B cell (primary cell): ENCODE results near the gene KHNYN. TPM values are rescaled to one million over a fixed set of nuclear protein-coding genes. Genes with fewer than 3 reads are reported as not detected.

Source experiments
- ATAC-seq: fragments of 200-7000 bp; cut with Tn5 transposase; one replicate; pipeline ENCODE4 v1.10.0; 2021; ENCODE audit warnings: low read depth, mild to moderate bottlenecking, moderate number of reproducible peaks, moderate library complexity
- CTCF ChIA-PET: fragments of 350-600 bp; sonication (Branson Sonifier 250); formaldehyde crosslinking; loops from one replicate; lab custom pipeline; 2021; ENCODE audit warnings: antibody characterized with exemption, inconsistent platforms; lab: Charles Lee
- POLR2A ChIA-PET: fragments of 350-600 bp; sonication (Branson Sonifier 250); formaldehyde crosslinking; loops from one replicate; lab custom pipeline; 2021; ENCODE audit warnings: antibody characterized with exemption; lab: Charles Lee
- DNase-seq: peaks from one replicate; pipeline ENCODE4 v3.0.0; 2013
- H2AFZ ChIP-seq: 2 replicates; pipeline ENCODE4 v1.6.1; 2012; ENCODE audit warnings: mild to moderate bottlenecking, low read depth, low read length; ENCODE audit not compliant: insufficient read depth, poor library complexity, severe bottlenecking
- H3K27ac ChIP-seq, 2 donors: 1 replicate in 1 of 2; 2 replicates in 1 of 2; pipeline ENCODE4 v1.5.1; 2012 to 2013; ENCODE audit warnings: low read length in 2 of 2, mild to moderate bottlenecking in 2 of 2, moderate library complexity in 1 of 2
- H3K27me3 ChIP-seq, 4 experiments: fragments of 200-600 bp in 1 of 4; sonication (generic) in 1 of 4; replicated peaks in 1 of 4; 1 replicate in 2 of 4; 2 replicates in 2 of 4; pipeline versions ENCODE4 v1.6.1 to v1.7.0; 2013 to 2016; ENCODE audit warnings: low read length in 3 of 4, mild to moderate bottlenecking in 2 of 4, mixed read lengths in 1 of 4, moderate library complexity in 1 of 4; ENCODE audit not compliant: insufficient read depth in 4 of 4, control insufficient read depth in 3 of 4; ENCODE audit errors: control extremely low read depth in 1 of 4
- H3K36me3 ChIP-seq, 2 experiments: replicated peaks in 1 of 2; 1 replicate in 1 of 2; 2 replicates in 1 of 2; pipeline versions ENCODE4 v1.6.1 to v1.7.1; 2013; ENCODE audit warnings: low read length in 1 of 2; ENCODE audit not compliant: insufficient read depth in 2 of 2, control insufficient read depth in 1 of 2; ENCODE audit errors: control extremely low read depth in 1 of 2, extremely low read depth in 1 of 2
- H3K4me1 ChIP-seq, 2 donors: fragments of 200-600 bp in 1 of 2; sonication (generic) in 1 of 2; 1 replicate in 1 of 2; 2 replicates in 1 of 2; pipeline versions ENCODE4 v1.5.1 to v1.6.1; 2013 to 2017; ENCODE audit warnings: low read length in 2 of 2; ENCODE audit not compliant: control insufficient read depth in 2 of 2, insufficient read depth in 2 of 2
- H3K4me2 ChIP-seq: replicated peaks from 2 replicates; pipeline ENCODE3; 2012; ENCODE audit warnings: mild to moderate bottlenecking, low read depth, low read length; ENCODE audit not compliant: poor library complexity, severe bottlenecking
- H3K4me3 ChIP-seq, 5 experiments: fragments of 200-600 bp in 1 of 5; sonication (generic) in 1 of 5; 1 replicate in 3 of 5; 2 replicates in 2 of 5; pipeline versions ENCODE4 v1.5.1 to v1.7.0; 2011 to 2016; ENCODE audit warnings: low read length in 4 of 5, mild to moderate bottlenecking in 4 of 5, low read depth in 2 of 5, control low read depth in 1 of 5, moderate library complexity in 1 of 5; ENCODE audit not compliant: insufficient read depth in 1 of 5; ENCODE audit errors: control extremely low read depth in 1 of 5, extremely low read depth in 1 of 5
- H3K79me2 ChIP-seq: fragments of 200-600 bp; sonication (generic); one replicate; pipeline ENCODE4 v1.6.0; 2016; ENCODE audit warnings: low read length; ENCODE audit not compliant: control insufficient read depth, insufficient read depth
- H3K9ac ChIP-seq: fragments of 200-600 bp; sonication (generic); 2 replicates; pipeline ENCODE4 v1.6.1; 2017; ENCODE audit warnings: mild to moderate bottlenecking, low read length, moderate library complexity
- H3K9me3 ChIP-seq, 3 donors: one replicate each; pipeline versions ENCODE4 v1.6.1 to v1.7.1; 2013; ENCODE audit warnings: low read length in 2 of 3; ENCODE audit not compliant: control insufficient read depth in 2 of 3, insufficient read depth in 1 of 3; ENCODE audit errors: control extremely low read depth in 1 of 3
- H4K20me1 ChIP-seq: 2 replicates; pipeline ENCODE4 v1.6.0; 2012; ENCODE audit warnings: mild to moderate bottlenecking, low read length; ENCODE audit not compliant: insufficient read depth, control insufficient read depth, poor library complexity, severe bottlenecking
- H3K27ac Mint-ChIP-seq: one replicate; pipeline ENCODE4 v1.8.0; 2021; ENCODE audit warnings: mixed read lengths
- H3K27me3 Mint-ChIP-seq: one replicate; pipeline ENCODE4 v1.8.0; 2021; ENCODE audit warnings: mixed read lengths
- H3K4me1 Mint-ChIP-seq: one replicate; pipeline ENCODE4 v1.8.0; 2021; ENCODE audit warnings: mixed read lengths
- H3K4me3 Mint-ChIP-seq: one replicate; pipeline ENCODE4 v1.8.0; 2021; ENCODE audit warnings: mixed read lengths
- H3K9me3 Mint-ChIP-seq: one replicate; pipeline ENCODE4 v1.8.0; 2022; ENCODE audit warnings: mixed read lengths; ENCODE audit not compliant: insufficient read depth
- EZH2 ChIP-seq: IDR thresholded peaks from 2 replicates; pipeline ENCODE4 v1.6.1; 2012; ENCODE audit warnings: borderline replicate concordance, low read depth, mild to moderate bottlenecking, moderate library complexity, low read length; ENCODE audit not compliant: insufficient read depth, poor library complexity, severe bottlenecking
- WGBS: methylation state at CpG from one replicate; pipeline ENCODE4 v1.1.5; 2013; ENCODE audit warnings: missing lambda C conversion rate; ENCODE audit not compliant: insufficient coverage; 5-methylcytosine and 5-hydroxymethylcytosine counted together
- intact Hi-C: fragments of 100-400 bp; cut with micrococcal nuclease; formaldehyde crosslinking; loops from one replicate; pipeline ENCODE4 v1.10.0; 2022
- polyA plus RNA-seq: library from polyadenylated mRNA; depleted of rRNA; stranded (reverse); fragments of >200 nt; gene quantifications from 2 replicates; pipeline ENCODE4 v1.2.3, GENCODE V29; 2012
- total RNA-seq, 2 donors: library from RNA; stranded (reverse); fragments of 120-200 nt in 1 of 2; gene quantifications; 1 replicate in 1 of 2; 2 replicates in 1 of 2; pipeline versions ENCODE4 v1.2.3 to v1.2.4, GENCODE V29; 2013 to 2022
- TF ChIP-seq, protein P1 (sequence below): fragments of 200-600 bp; IDR thresholded peaks from one replicate; pipeline ENCODE4 v1.8.0; 2022; ENCODE audit warnings: antibody characterized with exemption, mild to moderate bottlenecking

KHNYN gene
- total and polyA plus RNA-seq, 2 donors (not counting 1 experiment from before 2014, with no cell fraction given): 74.4 to 184 TPM

DNA sequence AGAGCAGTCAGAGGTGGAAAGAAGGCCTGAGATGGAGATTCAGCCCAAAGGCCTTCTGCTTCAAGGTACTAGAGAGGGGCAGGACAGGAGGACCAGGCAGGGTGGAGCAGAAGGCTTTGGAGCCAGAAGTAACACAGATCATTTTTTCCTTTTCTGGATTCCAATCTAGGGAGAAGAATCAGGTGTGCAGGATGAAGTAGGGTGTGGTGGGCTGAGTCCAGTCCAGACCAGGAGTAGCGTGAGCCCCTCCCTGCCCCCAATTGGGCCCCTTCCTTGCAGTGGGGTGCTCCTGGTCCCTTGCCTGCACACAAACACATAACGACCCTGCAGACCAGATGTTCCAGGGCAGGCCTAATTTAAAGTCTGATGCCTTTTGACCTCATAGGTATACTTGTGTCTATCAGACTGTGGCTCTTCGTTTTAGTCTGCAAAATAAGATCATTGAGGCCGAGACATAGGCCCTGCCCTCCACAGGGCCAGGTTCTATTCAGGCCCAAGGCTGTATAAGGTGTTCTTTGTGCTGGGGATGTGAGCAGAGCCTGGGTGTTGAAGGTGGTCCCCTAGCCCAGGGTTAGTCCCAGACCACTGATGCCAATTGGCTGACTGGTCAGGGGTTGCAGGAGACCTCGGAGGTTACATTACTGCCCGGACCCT, 32.0 kb upstream of the KHNYN start:
- Histone ChIP-seq H3K36me3 (no peaks in the 10 kb centered on the region), H3K9me3 (no peaks in the 10 kb centered on the region), H3K4me3 (no peak overlapping the region), H3K27ac (no peak overlapping the region), H2AFZ (no peak overlapping the region), H3K9ac (no peak overlapping the region), H3K4me2 (no peak overlapping the region), H4K20me1 (no peaks in the 10 kb centered on the region), H3K79me2 (no peaks in the 10 kb centered on the region), H3K27me3 (peaks cover 0 to 20% (median under 1%) of the 10 kb centered on the region in 4 experiments), H3K4me1 (peaks cover 9 to 12% of the 10 kb centered on the region in 2 donors)
- CTCF ChIA-PET: interaction anchor here (0.9 to 2.0 kb wide), 4 partner anchors 15 to 64 kb away, joined by 4 to 6 read pairs (median 6); no protein-coding TSS in a partner anchor
- TF ChIP-seq, protein P1, sequence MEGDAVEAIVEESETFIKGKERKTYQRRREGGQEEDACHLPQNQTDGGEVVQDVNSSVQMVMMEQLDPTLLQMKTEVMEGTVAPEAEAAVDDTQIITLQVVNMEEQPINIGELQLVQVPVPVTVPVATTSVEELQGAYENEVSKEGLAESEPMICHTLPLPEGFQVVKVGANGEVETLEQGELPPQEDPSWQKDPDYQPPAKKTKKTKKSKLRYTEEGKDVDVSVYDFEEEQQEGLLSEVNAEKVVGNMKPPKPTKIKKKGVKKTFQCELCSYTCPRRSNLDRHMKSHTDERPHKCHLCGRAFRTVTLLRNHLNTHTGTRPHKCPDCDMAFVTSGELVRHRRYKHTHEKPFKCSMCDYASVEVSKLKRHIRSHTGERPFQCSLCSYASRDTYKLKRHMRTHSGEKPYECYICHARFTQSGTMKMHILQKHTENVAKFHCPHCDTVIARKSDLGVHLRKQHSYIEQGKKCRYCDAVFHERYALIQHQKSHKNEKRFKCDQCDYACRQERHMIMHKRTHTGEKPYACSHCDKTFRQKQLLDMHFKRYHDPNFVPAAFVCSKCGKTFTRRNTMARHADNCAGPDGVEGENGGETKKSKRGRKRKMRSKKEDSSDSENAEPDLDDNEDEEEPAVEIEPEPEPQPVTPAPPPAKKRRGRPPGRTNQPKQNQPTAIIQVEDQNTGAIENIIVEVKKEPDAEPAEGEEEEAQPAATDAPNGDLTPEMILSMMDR: no peak
- TF ChIP-seq EZH2: no peak
- peaks cover 11% of the 10 kb centered on the region for H3K4me1 Mint-ChIP-seq
- DNase-seq: no peak
- WGBS: 84% methylated on average over 6 of the region's 6 CpGs
- ATAC-seq: no peak
- H3K27me3 Mint-ChIP-seq: peaks cover 15% of the 10 kb centered on the region
- POLR2A ChIA-PET: no interaction called here
- H3K9me3 Mint-ChIP-seq: no peaks in the 10 kb centered on the region
- intact Hi-C loops: loop anchor here (2.0 kb wide), 1 partner anchor 57 kb away; no protein-coding TSS in a partner anchor
- H3K27ac Mint-ChIP-seq: no peak overlapping the region
- peak overlapping the region; percentile 14 for H3K4me3 Mint-ChIP-seq

DNA sequence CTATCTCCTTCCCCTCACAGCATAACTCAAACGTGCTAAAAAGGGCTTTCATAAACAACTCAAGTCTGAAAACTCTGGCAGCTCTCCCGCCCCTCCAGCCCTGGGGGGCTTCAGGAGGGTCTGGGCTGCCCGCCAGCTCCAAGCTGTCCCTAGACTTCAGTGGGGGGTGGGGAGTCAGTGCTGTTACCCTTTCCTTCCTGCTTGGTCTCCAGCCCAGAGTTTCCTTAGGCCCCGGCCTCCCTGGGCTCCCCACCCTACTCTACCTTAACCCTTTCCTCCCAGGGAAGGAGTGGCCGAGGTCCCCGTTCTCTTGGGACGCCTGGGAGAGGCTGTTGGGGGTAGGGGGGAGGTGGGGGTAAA, 31.5 kb upstream of the KHNYN start:
- H3K9ac ChIP-seq: no peak overlapping the region
- no peak for ATAC-seq
- H3K79me2 ChIP-seq: no peaks in the 10 kb centered on the region
- WGBS: no CpG with 5 or more reads among the region's 7 CpGs
- CTCF ChIA-PET: interaction anchor here (0.9 to 2.0 kb wide), 4 partner anchors 11 to 64 kb away, joined by 4 to 6 read pairs (median 6); no protein-coding TSS in a partner anchor
- no peak for DNase-seq
- H3K27me3 ChIP-seq: peaks cover 0 to 18% (median 0%) of the 10 kb centered on the region in 4 experiments
- H3K4me2 ChIP-seq: peak overlapping the region; percentile 94
- H3K36me3 ChIP-seq: no peaks in the 10 kb centered on the region
- Mint-ChIP-seq H3K27me3 (peaks cover 19% of the 10 kb centered on the region), H3K4me1 (peaks cover 11% of the 10 kb centered on the region), H3K9me3 (no peaks in the 10 kb centered on the region), H3K4me3 (peak overlapping the region; percentile 14), H3K27ac (no peak overlapping the region)
- TF ChIP-seq EZH2: no peak
- TF ChIP-seq, protein P1: no peak
- H3K4me1 ChIP-seq: peaks cover 9 to 12% of the 10 kb centered on the region in 2 donors
- no peaks in the 10 kb centered on the region for H4K20me1 ChIP-seq
- H3K27ac ChIP-seq: no peak overlapping the region
- intact Hi-C loops: loop anchor here (2.0 kb wide), 1 partner anchor 57 kb away; no protein-coding TSS in a partner anchor
- no peak overlapping the region for H3K4me3 ChIP-seq
- H2AFZ ChIP-seq: no peak overlapping the region
- POLR2A ChIA-PET: interaction anchor here (0.6 to 1.4 kb wide), 3 partner anchors 11 to 65 kb away, joined by 3 to 6 read pairs (median 6); no protein-coding TSS in a partner anchor
- H3K9me3 ChIP-seq: no peaks in the 10 kb centered on the region
